Renal cortical epithelial cell (primary cell): ENCODE data around the gene C2orf69. TPM values are rescaled to one million over a fixed set of nuclear protein-coding genes. Genes with fewer than 3 reads are reported as not detected.

ENCODE experiments used
- DNase-seq: peaks from one replicate; pipeline ENCODE4 v3.0.0-alpha.2; 2011; ENCODE audit warnings: low read depth
- total RNA-seq: library from RNA; depleted of rRNA; stranded (reverse); fragments of >200 nt; gene quantifications from 2 replicates; pipeline ENCODE4 v1.2.3, GENCODE V29; 2014

The C2orf69 gene
- total RNA-seq, 1 donor from 2014 or later: 12.2 TPM

DNA sequence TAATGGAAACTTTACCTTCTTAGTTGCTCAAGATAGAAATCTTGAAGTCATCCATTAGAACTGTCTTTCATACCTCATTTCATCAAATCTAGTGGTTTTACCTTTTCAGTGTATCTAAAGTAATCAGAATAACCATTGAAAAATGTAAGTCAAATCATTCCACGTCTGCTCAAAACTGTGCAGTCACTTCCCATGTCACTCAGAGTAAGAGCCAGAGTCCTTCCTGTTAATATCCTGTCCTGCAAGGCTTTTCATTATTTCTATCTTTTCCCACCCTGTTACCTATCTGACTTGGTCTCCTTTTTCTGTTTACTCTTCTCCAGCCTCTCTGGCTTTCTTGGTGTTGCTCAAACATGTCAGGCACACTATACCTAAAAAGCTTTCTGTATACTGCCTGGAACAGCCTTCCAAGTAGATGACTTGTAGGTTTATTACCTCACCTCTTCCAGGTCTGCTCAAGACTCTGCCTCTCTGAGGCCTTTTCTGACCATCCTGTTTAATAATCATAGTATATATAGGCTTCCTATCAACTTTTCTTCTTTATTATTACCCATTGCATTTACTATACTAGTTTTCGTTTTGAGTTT lies 3.4 kb downstream of the C2orf69 start:
- no peak for DNase-seq

DNA sequence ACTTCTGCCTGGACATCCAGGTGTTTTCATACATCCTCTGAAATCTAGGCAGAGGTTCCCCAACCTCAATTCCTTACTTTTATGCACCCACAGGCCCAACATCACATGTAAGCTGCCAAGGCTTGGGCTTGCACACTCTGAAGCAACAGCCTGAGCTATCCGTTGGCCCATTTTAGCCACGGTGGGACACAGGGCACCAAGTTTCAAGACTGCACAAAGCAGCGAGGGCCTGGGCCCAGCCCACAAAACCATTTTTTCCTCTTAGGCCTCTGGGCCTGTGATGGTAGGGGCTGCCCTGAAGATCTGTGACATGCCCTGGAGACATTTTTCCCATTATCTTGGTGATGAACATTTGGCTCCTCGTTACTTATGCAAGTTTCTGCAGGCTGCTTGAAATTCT lies 5.9 kb downstream of the C2orf69 start:
- no peak for DNase-seq

DNA sequence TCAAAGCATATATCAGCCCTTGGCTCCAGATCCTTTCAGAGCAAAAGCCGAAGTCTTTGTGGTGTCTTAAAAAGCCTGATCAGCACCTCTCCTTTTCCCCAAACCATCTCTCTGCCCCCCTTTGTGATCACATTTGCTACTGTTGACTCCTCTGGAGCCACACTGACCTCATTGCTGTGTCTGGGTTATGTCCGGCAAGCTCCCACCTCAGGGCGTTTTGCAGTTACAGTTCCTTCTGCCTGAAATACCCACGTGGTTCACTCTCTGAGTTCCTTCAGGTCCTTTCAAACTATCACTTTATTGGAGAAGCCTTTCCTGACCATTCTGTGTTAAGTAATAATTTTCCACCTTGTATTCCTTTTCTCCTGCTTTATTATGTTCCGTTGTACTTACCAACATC lies 11.8 kb downstream of the C2orf69 start:
- peak; percentile 46 for DNase-seq

DNA sequence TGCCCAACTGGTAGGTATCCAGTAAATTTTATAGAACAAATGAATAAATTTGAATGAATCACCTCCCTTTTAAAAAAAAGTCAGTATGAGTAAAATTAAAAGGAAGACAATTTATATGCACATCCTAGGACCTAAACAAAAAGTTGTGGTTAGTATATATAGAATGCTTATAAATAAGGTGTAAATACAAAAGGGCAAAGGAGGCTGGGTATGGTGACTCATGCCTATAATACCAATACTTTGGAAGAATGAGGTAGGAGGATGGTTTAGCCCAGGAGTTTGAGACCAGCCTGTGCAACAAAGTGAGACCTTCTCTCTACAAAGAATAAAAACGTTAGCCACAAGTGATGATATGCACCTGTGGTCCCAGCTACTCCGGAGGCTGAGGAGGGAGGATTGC lies 12.8 kb downstream of the C2orf69 start:
- no peak for DNase-seq

GRCh38 chr2:199926806-199927205 lies 15.7 kb downstream of the C2orf69 start:
- no peak for DNase-seq

- DNase-seq: no peak
These were observed 17.1 kb downstream of the C2orf69 start for GRCh38 chr2:199928226-199928625.

GRCh38 chr2:199928626-199929025 lies 17.5 kb downstream of the C2orf69 start:
- DNase-seq: no peak

GRCh38 chr2:199929262-199929661 lies 18.2 kb downstream of the C2orf69 start:
- DNase-seq: no peak

DNA sequence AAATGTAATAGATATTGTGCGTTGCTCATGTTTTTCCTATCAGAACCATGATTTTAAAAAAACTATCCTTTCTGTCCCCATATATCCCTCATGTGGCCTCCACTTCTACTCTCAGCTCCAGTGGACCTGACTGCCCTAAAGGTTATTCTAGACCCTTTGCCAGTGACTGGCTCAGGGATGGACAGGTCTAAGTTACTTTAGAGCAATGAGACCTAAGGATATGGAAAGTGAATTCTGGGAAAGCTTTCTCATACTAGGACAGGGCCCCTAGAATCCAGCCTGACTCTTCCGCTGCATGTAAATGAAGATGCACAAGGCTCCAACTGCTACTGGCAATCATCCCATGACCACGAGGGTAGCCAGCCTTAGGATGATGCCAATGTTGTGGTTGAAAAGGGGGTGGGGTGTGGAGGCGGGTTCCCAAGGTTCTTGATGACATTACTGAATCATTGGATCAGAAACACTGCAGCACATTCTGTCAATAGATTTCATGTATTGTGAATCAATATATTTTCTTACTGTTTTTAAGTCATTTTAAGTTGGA lies 21.3 kb downstream of the C2orf69 start:
- peak; percentile 21 for DNase-seq

DNA sequence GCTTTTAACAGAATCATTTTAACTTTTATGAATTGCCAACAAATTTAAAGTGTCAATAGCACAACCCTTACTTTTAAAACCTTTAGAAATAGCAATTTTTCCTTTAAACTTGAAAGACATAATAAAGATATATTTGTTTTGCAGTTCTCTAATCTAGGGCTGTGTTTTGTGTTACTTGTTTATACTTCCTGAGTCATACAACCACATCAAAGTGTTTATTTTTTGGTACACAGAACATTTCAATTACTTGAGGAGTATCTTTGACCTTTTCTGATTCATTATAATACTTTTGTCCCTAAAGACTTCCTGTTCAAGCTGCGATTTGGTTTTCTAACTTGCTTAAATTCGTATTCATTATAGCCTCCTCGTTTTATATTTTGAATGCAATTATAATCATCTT lies 22.4 kb downstream of the C2orf69 start:
- DNase-seq: peak; percentile 45

- peak; percentile 51 for DNase-seq
These were observed 25.5 kb downstream of the C2orf69 start for GRCh38 chr2:199936554-199936953.

- DNase-seq: peak; percentile 61
These were observed 29.3 kb downstream of the C2orf69 start for GRCh38 chr2:199940373-199940772.

GRCh38 chr2:199943373-199943772 lies 32.3 kb downstream of the C2orf69 start:
- DNase-seq: no peak

DNA sequence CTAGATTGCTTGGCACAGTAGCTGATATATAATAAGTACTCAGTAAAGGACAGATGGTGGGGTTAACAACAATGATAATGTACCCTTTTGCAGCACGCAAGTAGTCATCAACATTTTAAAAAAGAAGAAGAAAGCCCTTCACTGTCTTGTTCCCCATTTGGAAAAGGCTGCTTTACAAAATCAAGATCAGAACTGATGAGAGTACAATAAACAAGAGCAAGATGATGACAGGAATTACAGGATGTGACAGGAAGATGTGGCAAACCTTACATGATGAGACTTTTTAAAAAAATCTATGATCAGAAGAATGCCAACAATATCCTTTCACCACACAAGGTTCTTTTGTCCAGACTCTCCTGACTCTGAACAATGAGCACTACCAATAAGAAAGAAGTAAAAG lies 35.1 kb downstream of the C2orf69 start:
- no peak for DNase-seq

DNA sequence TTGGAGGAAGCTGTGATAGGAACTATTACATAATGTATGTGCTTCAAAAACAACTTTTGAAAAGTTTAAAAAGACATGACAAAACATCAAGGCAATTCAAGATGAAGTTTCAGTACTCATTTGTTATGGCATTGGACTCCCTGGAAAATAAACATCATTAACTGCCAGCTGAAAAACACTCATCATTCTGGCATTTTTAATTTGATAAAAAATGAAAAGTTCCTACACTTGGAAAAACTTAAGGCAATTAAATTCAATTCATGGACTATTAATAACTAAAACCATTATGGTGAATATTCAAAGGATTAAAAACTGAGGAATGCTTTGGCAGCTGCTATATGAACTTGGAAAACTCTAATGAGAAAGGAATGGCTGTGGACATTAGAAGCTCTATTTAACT lies 35.7 kb downstream of the C2orf69 start:
- no peak for DNase-seq

- DNase-seq: no peak
These were observed 39.3 kb downstream of the C2orf69 start for GRCh38 chr2:199950396-199950795.

DNA sequence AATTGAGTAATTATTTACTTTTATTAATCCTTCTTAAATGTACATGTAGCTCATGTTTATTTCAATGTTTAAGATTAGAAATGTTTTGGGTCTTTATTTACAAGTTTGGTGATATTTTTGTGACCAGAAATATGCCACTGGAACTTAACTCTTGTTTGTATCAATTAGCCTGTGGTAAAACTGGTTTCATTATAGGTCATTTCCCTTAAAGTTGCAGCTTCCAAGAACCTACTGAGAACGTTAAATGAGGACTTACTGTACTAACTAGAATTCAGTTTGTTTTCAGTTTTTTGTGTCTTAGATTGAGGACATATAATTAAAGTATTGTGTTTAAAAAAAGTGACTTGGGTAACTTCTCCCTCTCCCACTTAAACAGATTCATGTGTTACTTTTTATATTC lies 39.9 kb downstream of the C2orf69 start:
- DNase-seq: no peak

DNA sequence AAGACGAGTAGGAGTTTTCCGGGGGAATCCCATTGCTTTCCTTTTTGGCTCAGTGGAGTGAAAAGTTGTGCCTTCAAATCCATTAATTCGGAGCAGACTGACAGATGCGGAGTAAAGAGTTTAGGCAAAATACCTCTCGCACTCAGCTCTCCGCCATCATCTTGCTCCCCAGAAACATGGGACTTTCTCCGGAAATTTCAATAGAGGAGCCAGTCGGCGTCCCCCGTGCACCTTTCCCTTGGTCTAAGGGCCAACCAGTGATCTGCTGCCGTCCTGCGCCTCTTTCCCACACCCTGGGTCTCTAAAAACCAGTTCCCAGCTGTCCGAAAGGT lies 43.9 kb downstream of the C2orf69 start:
- peak; percentile 52 for DNase-seq

GRCh38 chr2:199955339-199956061 lies 44.4 kb downstream of the C2orf69 start, which contains the start of the genes MAIP1 and TYW5:
TSS of gene MAIP1 (plus strand) at chr2:199955582. CDS start at chr2:199955799, 217 bp downstream.
TSS of gene TYW5 (minus strand) at chr2:199955491. CDS start at chr2:199955470, 21 bp downstream.
- DNase-seq: peak; percentile 69

DNA sequence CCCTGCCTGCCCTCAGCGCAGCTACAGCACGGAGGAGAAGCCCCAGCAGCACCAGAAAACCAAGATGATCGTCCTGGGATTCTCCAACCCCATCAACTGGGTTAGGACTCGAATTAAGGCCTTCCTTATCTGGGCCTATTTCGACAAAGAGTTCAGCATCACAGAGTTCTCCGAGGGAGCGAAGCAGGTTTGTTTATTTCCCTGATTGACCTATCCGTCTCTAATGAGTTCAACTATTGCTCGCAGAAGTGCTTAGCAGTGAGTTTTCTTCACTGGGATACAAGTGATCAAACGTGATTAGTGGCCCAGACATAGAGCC lies 44.9 kb downstream of the C2orf69 start:
- no peak for DNase-seq

DNA sequence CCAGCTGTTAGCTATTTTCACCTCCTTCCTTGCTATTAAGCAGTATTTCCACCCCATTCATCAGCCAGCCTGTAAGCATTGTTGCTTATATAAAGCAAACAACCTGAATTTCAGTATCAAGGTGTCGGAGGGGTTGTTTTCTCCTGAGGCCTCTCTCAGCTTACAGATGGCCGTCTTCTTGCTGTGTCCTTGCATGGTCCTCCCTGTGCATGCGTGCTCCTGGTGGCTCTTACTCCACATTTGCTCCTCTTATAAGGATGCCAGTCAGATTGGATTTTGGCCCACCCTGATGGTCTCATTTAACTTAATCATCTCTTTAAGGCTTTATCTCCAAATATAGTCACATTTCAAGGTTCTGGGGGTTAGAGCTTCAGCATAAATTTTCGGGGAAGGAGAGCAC lies 46.9 kb downstream of the C2orf69 start:
- no peak for DNase-seq

GRCh38 chr2:199962203-199962602 lies 51.1 kb downstream of the C2orf69 start:
- DNase-seq: no peak

DNA sequence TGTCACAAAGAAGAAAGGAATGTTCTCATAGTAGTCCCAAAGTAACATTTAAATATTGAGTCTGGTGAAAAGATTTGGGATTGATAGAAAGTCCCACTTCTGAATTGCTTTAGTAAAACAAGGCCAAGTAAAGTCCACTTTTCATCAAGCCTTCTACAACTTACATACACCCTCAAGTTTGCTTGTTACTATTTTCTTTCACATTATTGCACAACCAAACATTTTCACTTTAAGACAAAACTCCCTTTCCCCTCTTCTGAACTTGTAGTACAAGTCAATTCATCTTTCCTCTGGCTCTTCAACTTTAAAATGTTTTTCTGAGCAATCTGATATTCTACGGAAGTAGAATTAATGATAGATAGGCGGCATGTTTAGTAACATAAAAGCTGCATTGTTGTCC lies 55.3 kb downstream of the C2orf69 start:
- DNase-seq: no peak

- DNase-seq: no peak
These were observed 55.9 kb downstream of the C2orf69 start for GRCh38 chr2:199966976-199967375.
